Measurements from ENCODE around the gene ANKRD13B. TPM values are rescaled to one million over a fixed set of nuclear protein-coding genes. Genes with fewer than 3 reads are reported as not detected.

Gene ANKRD13B
- total and polyA plus RNA-seq, 2 of the 13 experiments (the other 11 are each of a cell fraction or from before 2014, with no cell fraction given): 1.7 to 1.8 TPM

- TF ChIP-seq, protein P1, sequence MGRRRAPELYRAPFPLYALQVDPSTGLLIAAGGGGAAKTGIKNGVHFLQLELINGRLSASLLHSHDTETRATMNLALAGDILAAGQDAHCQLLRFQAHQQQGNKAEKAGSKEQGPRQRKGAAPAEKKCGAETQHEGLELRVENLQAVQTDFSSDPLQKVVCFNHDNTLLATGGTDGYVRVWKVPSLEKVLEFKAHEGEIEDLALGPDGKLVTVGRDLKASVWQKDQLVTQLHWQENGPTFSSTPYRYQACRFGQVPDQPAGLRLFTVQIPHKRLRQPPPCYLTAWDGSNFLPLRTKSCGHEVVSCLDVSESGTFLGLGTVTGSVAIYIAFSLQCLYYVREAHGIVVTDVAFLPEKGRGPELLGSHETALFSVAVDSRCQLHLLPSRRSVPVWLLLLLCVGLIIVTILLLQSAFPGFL (CRISPR knock-in tag; IDR thresholded peaks at IDR 0.05): no peak
- TF ChIP-seq ZSCAN29 (CRISPR knock-in tag; conservative IDR thresholded peaks at IDR 0.05) (no peak), CBX1 (IDR thresholded peaks at IDR 0.05; ENCODE audit: low read depth) (peak; percentile 63), RBM39 (IDR thresholded peaks at IDR 0.05; ENCODE audit: low read depth, low read length, poor library complexity, severe bottlenecking) (peak; percentile 54), HDAC2 (CRISPR knock-in tag; IDR thresholded peaks at IDR 0.05) (peak; percentile 60; the same call in 1 of the 2 replicates), RFX5 (IDR thresholded peaks at IDR 0.05; ENCODE audit: low read depth, low read length) (no peak), SRY (CRISPR knock-in tag; IDR thresholded peaks at IDR 0.05) (no peak), CREBL2 (CRISPR knock-in tag; IDR thresholded peaks at IDR 0.05; ENCODE audit: borderline replicate concordance) (0 out of 2 replicates have a peak, but pooled peaks have one; percentile 61), ZNF10 (CRISPR knock-in tag; IDR thresholded peaks at IDR 0.05; ENCODE audit: borderline replicate concordance, low read depth) (no peak), SRSF4 (IDR thresholded peaks at IDR 0.05; ENCODE audit: low read depth, low read length, poor library complexity, severe bottlenecking) (no peak), RXRA (CRISPR knock-in tag; IDR thresholded peaks at IDR 0.05) (no peak; the same call in 1 of the 2 replicates), RFX1 (IDR thresholded peaks at IDR 0.05) (no peak), ZNF282 (IDR thresholded peaks at IDR 0.05; ENCODE audit: partially characterized antibody) (no peak), ELK4 (CRISPR knock-in tag; IDR thresholded peaks at IDR 0.05; ENCODE audit: borderline replicate concordance) (0 out of 2 replicates have a peak, but pooled peaks have one; percentile 27), LCORL (IDR thresholded peaks at IDR 0.05) (no peak), LCORL (CRISPR knock-in tag; IDR thresholded peaks at IDR 0.05) (no peak), HCFC1 (IDR thresholded peaks at IDR 0.05; ENCODE audit: low read depth, low read length) (no peak), ERF (CRISPR knock-in tag; IDR thresholded peaks at IDR 0.05) (peak; percentile 59), ZNF724P (CRISPR knock-in tag; IDR thresholded peaks at IDR 0.05; ENCODE audit: borderline replicate concordance) (peak; percentile 67; the same call in 1 of the 2 replicates), ZNF558 (CRISPR knock-in tag; IDR thresholded peaks at IDR 0.05; ENCODE audit: borderline replicate concordance) (no peak), ZNF597 (CRISPR knock-in tag; IDR thresholded peaks at IDR 0.05) (no peak), CCAR2 (optimal IDR thresholded peaks at IDR 0.05; ENCODE audit: low read depth, low read length) (no peak), SSRP1 (CRISPR knock-in tag; IDR thresholded peaks at IDR 0.05) (no peak)
These were observed 20.5 kb downstream of the ANKRD13B start (continued) for GRCh38 chr17:29613352-29613837.

All from HepG2 (cell line).